ENCODE results near the gene BNIPL. TPM values are rescaled to one million over a fixed set of nuclear protein-coding genes. Genes with fewer than 3 reads are reported as not detected.

The BNIPL gene
- total RNA-seq, 1 experiment from 2014 or later: 1.2 TPM

- peaks cover 5% of the 10 kb centered on the region; the same call in 1 of the 2 replicates for H3K4me1 ChIP-seq (ENCODE audit: insufficient read depth, low read length)
- no peaks in the 10 kb centered on the region; the same call in 1 of the 2 replicates for H3K27me3 Mint-ChIP-seq (ENCODE audit: low read depth)
Measured at GRCh38 chr1:151005729-151006319, 30.6 kb upstream of the BNIPL start.

More at GRCh38 chr1:151005729-151006319, 30.6 kb upstream of the BNIPL start:
- Histone ChIP-seq H3K56ac (ENCODE audit: insufficient read length, low read depth, low read length) (no peak overlapping the region), H3T11ph (ENCODE audit: low read length) (no peak overlapping the region), H3K79me2 (ENCODE audit: insufficient read depth, low read length) (no peaks in the 10 kb centered on the region; the same call in 1 of the 2 replicates), H3K23ac (ENCODE audit: insufficient read length, low read depth, low read length) (no peak overlapping the region), H2BK15ac (ENCODE audit: low read depth, low read length) (no peak overlapping the region), H4K20me1 (ENCODE audit: control insufficient read depth, insufficient read depth, insufficient read length) (no peaks in the 10 kb centered on the region), H3K9me3 (ENCODE audit: control insufficient read depth, low read depth, low read length) (no peaks in the 10 kb centered on the region), H2AFZ (ENCODE audit: low read length) (no peak overlapping the region), H2BK5ac (ENCODE audit: insufficient read length, low read length) (no peak overlapping the region), H2AK5ac (ENCODE audit: insufficient read length, low read length) (no peak overlapping the region), H3K23me2 (ENCODE audit: insufficient read length, low read depth, low read length, poor library complexity, severe bottlenecking) (peaks cover 13% of the 10 kb centered on the region), H4K5ac (ENCODE audit: insufficient read length, low read depth, low read length) (no peak overlapping the region), H2BK12ac (ENCODE audit: insufficient read length, low read depth, low read length) (no peak overlapping the region), H3K9ac (ENCODE audit: extremely low read depth, insufficient read length, low read length) (no peak overlapping the region), H2BK20ac (ENCODE audit: low read depth, low read length, poor library complexity, severe bottlenecking) (no peak overlapping the region), H4K8ac (replicated peaks; ENCODE audit: insufficient read length, low read depth, low read length) (no peak overlapping the region), H3K4ac (ENCODE audit: low read depth, low read length) (no peak overlapping the region), H3K18ac (ENCODE audit: insufficient read length, low read depth, low read length) (no peak overlapping the region), H3K14ac (ENCODE audit: insufficient read depth, low read length) (no peak overlapping the region), H2BK120ac (ENCODE audit: low read depth, low read length, poor library complexity, severe bottlenecking) (no peak overlapping the region), H3K4me2 (ENCODE audit: insufficient read depth, insufficient read length, low read length) (peak overlapping the region; percentile 58), H3K27me3 (ENCODE audit: insufficient read depth, low read length) (no peaks in the 10 kb centered on the region), H3K79me1 (ENCODE audit: insufficient read depth, low read depth, low read length, poor library complexity, severe bottlenecking) (no peaks in the 10 kb centered on the region), H4K91ac (ENCODE audit: insufficient read length, low read depth, low read length) (no peak overlapping the region), H3K27ac (ENCODE audit: insufficient read length, low read depth, low read length) (no peak overlapping the region)
- no peak for DNase-seq
- Mint-ChIP-seq H3K36me3 (ENCODE audit: insufficient read depth in 1 of 3, low read depth in 3 of 3) (peaks cover 0 to 4% (median 0%) of the 10 kb centered on the region in 3 experiments; a peak in 1 of 7 replicates), H3K4me3 (peak overlapping the region; percentile 67 to 99), H3K4me1 (peaks cover 35 to 44% of the 10 kb centered on the region in 2 experiments), H3K9me3 (no peaks in the 10 kb centered on the region; a peak in 2 of 5 replicates), H3K27ac (peak overlapping the region in 2 of 3 experiments; percentile 97 to 98; a peak in 5 of 7 replicates)
- TF ChIP-seq CTCF (conservative IDR thresholded peaks at IDR 0.05): no peak
- no CpG with 5 or more reads among the region's 4 CpGs for WGBS (ENCODE audit: extremely low coverage, insufficient read length, low lambda C conversion rate)

All from H9 (cell line).